ENCODE data around the gene PCP2. TPM values are rescaled to one million over a fixed set of nuclear protein-coding genes. Genes with fewer than 3 reads are reported as not detected.
A peak's percentile ranks its signal among the peaks of the same experiment; 100 is the strongest.

PCP2 gene
- total RNA-seq, 2 donors from 2014 or later: not detected

GRCh38 chr19:7632340-7633203 lies 947 bp downstream of the PCP2 start:
- no peak for DNase-seq (ENCODE audit: low spot score)
- H3K4me3 ChIP-seq: no peak overlapping the region
- no peak for TF ChIP-seq CTCF (IDR thresholded peaks at IDR 0.05)
- H3K36me3 ChIP-seq: no peaks in the 10 kb centered on the region
- no peaks in the 10 kb centered on the region for H3K9me3 ChIP-seq
- H3K27me3 ChIP-seq: peaks cover 0 to 9% of the 10 kb centered on the region in 2 donors
- H3K4me1 ChIP-seq: peaks cover 0 to 35% of the 10 kb centered on the region in 2 donors
- H3K27ac ChIP-seq: no peak overlapping the region

- Histone ChIP-seq H3K27me3 (peaks cover 0 to under 1% of the 10 kb centered on the region in 2 donors), H3K27ac (no peak overlapping the region), H3K4me3 (no peak overlapping the region), H3K4me1 (peaks cover 0 to 42% of the 10 kb centered on the region in 2 donors), H3K36me3 (no peaks in the 10 kb centered on the region), H3K9me3 (no peaks in the 10 kb centered on the region)
- DNase-seq (ENCODE audit: low spot score): no peak
- no peak for TF ChIP-seq CTCF (IDR thresholded peaks at IDR 0.05)
These were observed 1.9 kb downstream of the PCP2 start for GRCh38 chr19:7631577-7631976.

- H3K27me3 ChIP-seq: no peaks in the 10 kb centered on the region
- peaks cover 16% of the 10 kb centered on the region for H3K36me3 ChIP-seq
- DNase-seq (ENCODE audit: low spot score): peak; percentile 99
- H3K27ac ChIP-seq: peak within 1 kb of the TSS; percentile 63 to 85
- H3K4me1 ChIP-seq: peaks cover 0 to 35% of the 10 kb centered on the region in 2 donors
- TF ChIP-seq CTCF (IDR thresholded peaks at IDR 0.05): no peak
- peak within 1 kb of the TSS; percentile 82 to 96 for H3K4me3 ChIP-seq
- H3K9me3 ChIP-seq: no peaks in the 10 kb centered on the region
These were observed 4.0 kb downstream of the PCP2 start, which contains the start of the genes PET100 and XAB2 for GRCh38 chr19:7629347-7630054. PET100 (plus strand) TSS chr19:7629793; CDS start chr19:7629834, 41 bp downstream. XAB2 (minus strand) TSS chr19:7629545; CDS start chr19:7629527, 18 bp downstream.

- peak overlapping the region; percentile 60 to 85 for H3K27ac ChIP-seq
- H3K9me3 ChIP-seq: no peaks in the 10 kb centered on the region
- H3K4me3 ChIP-seq: peak overlapping the region; percentile 82 to 96
- H3K27me3 ChIP-seq: no peaks in the 10 kb centered on the region
- no peak for TF ChIP-seq CTCF (IDR thresholded peaks at IDR 0.05)
- peaks cover 19% of the 10 kb centered on the region for H3K36me3 ChIP-seq
- DNase-seq (ENCODE audit: low spot score): no peak
- peaks cover 0 to 35% of the 10 kb centered on the region in 2 donors for H3K4me1 ChIP-seq
These were observed 4.8 kb downstream of the PCP2 start for GRCh38 chr19:7628589-7629311.

- no peak for DNase-seq (ENCODE audit: low spot score)
- Histone ChIP-seq H3K27me3 (no peaks in the 10 kb centered on the region), H3K4me3 (no peak overlapping the region), H3K9me3 (no peaks in the 10 kb centered on the region), H3K4me1 (peaks cover 0 to 35% of the 10 kb centered on the region in 2 donors), H3K36me3 (peaks cover 35% of the 10 kb centered on the region), H3K27ac (no peak overlapping the region)
- no peak for TF ChIP-seq CTCF (IDR thresholded peaks at IDR 0.05)
These were observed 6.4 kb downstream of the PCP2 start for GRCh38 chr19:7627166-7627565.

Data from right atrium auricular region (tissue), 2 donors.